ENCODE measurements around the gene NFKB1. TPM values are rescaled to one million over a fixed set of nuclear protein-coding genes. Genes with fewer than 3 reads are reported as not detected.

The NFKB1 gene
- total RNA-seq, 1 donor from 2014 or later: 20.6 TPM

DNA sequence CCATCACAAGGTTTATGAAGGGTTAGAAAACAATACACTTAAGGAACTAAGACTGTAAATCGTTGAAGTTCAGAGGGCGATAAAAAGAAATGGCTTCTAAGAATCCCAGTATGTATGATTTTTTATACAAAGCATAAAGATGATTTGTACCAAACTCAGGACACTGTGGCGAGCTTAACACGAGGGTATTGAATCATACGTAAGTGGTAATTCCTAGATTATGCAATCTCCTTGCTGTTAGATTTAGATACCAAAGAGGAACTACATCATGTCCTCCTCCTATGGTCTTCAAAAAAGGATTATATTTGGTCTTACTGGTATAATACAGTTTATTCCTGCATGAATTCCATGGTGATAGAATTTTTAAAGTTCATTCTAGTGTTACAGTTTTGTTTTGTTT is 23.9 kb downstream of the NFKB1 start:
- no peak for DNase-seq (ENCODE audit: extremely low spot score, unreplicated experiment)
- TF ChIP-seq, protein P1, sequence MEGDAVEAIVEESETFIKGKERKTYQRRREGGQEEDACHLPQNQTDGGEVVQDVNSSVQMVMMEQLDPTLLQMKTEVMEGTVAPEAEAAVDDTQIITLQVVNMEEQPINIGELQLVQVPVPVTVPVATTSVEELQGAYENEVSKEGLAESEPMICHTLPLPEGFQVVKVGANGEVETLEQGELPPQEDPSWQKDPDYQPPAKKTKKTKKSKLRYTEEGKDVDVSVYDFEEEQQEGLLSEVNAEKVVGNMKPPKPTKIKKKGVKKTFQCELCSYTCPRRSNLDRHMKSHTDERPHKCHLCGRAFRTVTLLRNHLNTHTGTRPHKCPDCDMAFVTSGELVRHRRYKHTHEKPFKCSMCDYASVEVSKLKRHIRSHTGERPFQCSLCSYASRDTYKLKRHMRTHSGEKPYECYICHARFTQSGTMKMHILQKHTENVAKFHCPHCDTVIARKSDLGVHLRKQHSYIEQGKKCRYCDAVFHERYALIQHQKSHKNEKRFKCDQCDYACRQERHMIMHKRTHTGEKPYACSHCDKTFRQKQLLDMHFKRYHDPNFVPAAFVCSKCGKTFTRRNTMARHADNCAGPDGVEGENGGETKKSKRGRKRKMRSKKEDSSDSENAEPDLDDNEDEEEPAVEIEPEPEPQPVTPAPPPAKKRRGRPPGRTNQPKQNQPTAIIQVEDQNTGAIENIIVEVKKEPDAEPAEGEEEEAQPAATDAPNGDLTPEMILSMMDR (conservative IDR thresholded peaks at IDR 0.05): no peak
- peaks cover 14% of the 10 kb centered on the region for H3K36me3 Mint-ChIP-seq
- no peaks in the 10 kb centered on the region for H3K27me3 Mint-ChIP-seq
- H3K4me1 Mint-ChIP-seq (ENCODE audit: unreplicated experiment): no peaks in the 10 kb centered on the region
- no peak overlapping the region for H3K27ac Mint-ChIP-seq
- H3K4me3 Mint-ChIP-seq: no peak overlapping the region
- H3K9me3 Mint-ChIP-seq: no peaks in the 10 kb centered on the region

DNA sequence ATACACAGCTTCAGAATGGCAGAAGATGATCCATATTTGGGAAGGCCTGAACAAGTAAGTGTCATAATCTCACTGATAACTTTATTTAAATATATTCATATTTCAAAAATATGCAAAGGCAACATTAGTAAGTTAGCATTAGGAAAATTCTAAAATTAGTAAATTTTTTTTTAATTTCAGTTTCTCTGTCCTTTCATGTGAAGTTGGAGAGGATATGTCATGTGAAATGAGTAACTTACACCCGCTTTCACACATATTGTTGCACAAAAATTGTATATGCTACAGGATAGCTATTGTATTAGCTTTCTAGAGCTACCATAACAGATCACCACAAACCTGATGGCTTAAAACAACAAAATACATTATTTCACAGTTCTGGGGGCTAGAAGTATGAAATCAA is 24.3 kb downstream of the NFKB1 start:
- no peak overlapping the region for H3K27ac Mint-ChIP-seq
- no peaks in the 10 kb centered on the region for H3K9me3 Mint-ChIP-seq
- DNase-seq (ENCODE audit: extremely low spot score, unreplicated experiment): no peak
- no peak overlapping the region for H3K4me3 Mint-ChIP-seq
- H3K4me1 Mint-ChIP-seq (ENCODE audit: unreplicated experiment): no peaks in the 10 kb centered on the region
- TF ChIP-seq, protein P1 (conservative IDR thresholded peaks at IDR 0.05): no peak
- peaks cover 15% of the 10 kb centered on the region for H3K36me3 Mint-ChIP-seq
- H3K27me3 Mint-ChIP-seq: no peaks in the 10 kb centered on the region

DNA sequence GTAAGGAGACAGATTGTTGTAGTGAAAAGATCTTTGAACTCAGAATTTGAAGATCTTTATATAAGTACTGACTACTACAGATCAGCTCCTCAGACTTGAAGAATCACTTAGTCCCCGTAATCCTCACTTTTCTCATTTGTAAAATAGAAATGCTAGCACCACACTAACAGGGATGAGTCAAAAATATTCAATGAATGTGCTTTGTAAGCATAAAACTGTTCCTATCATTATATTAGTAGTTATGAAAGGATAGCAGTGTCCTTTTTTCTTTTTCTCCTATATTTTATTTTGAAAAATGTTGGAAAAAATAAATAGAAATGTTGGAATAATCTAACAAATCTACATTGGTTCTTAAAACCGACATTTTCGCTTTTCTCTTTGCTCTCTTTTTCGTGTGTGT is 25.4 kb downstream of the NFKB1 start:
- Mint-ChIP-seq H3K27me3 (no peaks in the 10 kb centered on the region), H3K27ac (no peak overlapping the region), H3K4me1 (ENCODE audit: unreplicated experiment) (no peaks in the 10 kb centered on the region), H3K9me3 (no peaks in the 10 kb centered on the region), H3K36me3 (peaks cover 17% of the 10 kb centered on the region), H3K4me3 (no peak overlapping the region)
- no peak for DNase-seq (ENCODE audit: extremely low spot score, unreplicated experiment)
- TF ChIP-seq, protein P1 (conservative IDR thresholded peaks at IDR 0.05): no peak

DNA sequence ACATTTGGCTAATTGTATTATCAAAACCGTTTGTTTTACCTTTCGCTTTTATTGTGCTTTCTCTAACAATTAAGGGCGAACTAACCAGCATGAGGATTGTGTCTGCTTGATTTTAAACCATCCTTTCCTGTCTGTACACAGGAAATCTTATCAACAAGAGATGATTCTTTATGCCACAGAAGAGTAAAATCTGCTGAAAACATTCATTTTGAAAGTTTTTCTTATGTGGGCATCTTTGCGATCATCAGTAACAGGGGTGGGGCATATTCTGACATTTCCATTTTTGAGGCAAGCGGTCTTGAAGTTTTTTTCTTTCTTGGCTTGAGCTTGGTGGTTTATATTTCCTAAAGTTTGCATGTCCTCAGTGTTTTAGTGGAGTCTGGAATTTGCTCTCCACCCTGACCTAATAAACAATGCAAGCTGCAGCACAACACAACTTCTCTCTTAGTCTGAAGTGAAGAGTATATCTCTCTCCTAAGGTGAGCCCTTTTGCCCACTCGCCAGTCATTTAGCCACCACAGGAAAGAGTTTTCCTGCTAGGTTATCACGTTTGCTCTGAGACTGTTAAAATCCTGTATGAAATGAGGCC is 26.6 kb downstream of the NFKB1 start:
- TF ChIP-seq, protein P1 (conservative IDR thresholded peaks at IDR 0.05): no peak
- no peak for DNase-seq (ENCODE audit: extremely low spot score, unreplicated experiment)
- Mint-ChIP-seq H3K4me3 (no peak overlapping the region), H3K9me3 (no peaks in the 10 kb centered on the region), H3K36me3 (peaks cover 21% of the 10 kb centered on the region), H3K27me3 (no peaks in the 10 kb centered on the region), H3K27ac (no peak overlapping the region), H3K4me1 (ENCODE audit: unreplicated experiment) (no peaks in the 10 kb centered on the region)

DNA sequence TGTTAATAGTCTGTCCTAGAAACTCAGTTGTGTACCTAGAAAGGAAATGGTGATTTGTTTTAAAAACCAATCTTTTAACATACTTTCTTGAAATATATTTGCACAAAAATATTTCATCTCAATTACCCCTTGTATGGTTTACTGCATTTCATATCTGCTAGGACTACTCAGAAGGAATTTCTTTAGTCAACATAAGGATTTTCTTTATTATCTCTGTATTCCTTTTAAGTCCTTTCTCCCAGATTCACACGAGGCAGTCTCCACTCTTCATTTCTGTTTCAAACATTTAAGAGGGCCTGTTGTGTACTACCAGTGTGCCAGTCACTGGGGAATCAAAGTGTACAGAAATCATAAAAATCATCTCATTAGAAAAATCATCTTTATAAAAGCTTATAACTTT is 28.8 kb downstream of the NFKB1 start:
- H3K27ac Mint-ChIP-seq: no peak overlapping the region
- H3K4me3 Mint-ChIP-seq: no peak overlapping the region
- H3K27me3 Mint-ChIP-seq: no peaks in the 10 kb centered on the region
- H3K36me3 Mint-ChIP-seq: peaks cover 21% of the 10 kb centered on the region
- TF ChIP-seq, protein P1 (conservative IDR thresholded peaks at IDR 0.05): no peak
- no peaks in the 10 kb centered on the region for H3K4me1 Mint-ChIP-seq (ENCODE audit: unreplicated experiment)
- no peaks in the 10 kb centered on the region for H3K9me3 Mint-ChIP-seq
- no peak for DNase-seq (ENCODE audit: extremely low spot score, unreplicated experiment)

DNA sequence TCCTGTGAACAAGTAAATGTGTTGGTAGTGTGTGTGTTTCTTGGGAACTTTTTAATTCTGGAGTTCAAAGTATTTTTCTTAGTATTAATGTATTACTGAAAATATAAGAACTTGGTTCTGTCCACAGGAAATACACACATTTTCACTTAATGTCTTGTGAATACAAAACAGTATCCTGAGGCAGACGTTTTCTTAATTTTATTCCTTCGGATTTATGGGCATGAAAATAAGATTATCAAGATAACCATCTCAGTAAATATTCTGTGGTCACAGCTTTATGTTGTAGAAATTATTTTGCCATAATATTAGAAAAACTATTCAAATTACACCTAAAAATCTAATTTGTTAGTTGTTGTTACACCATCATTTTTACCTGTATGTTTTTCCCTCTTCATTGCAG is 29.8 kb downstream of the NFKB1 start:
- Mint-ChIP-seq H3K27ac (no peak overlapping the region), H3K9me3 (no peaks in the 10 kb centered on the region), H3K36me3 (peaks cover 12% of the 10 kb centered on the region), H3K4me1 (ENCODE audit: unreplicated experiment) (no peaks in the 10 kb centered on the region), H3K27me3 (no peaks in the 10 kb centered on the region), H3K4me3 (no peak overlapping the region)
- TF ChIP-seq, protein P1 (conservative IDR thresholded peaks at IDR 0.05): no peak
- DNase-seq (ENCODE audit: extremely low spot score, unreplicated experiment): no peak
